ENCODE data around the gene FSTL4.
"Not testable (repeated sequence)": the region's sequence is repeated elsewhere in the genome, so short reads cannot be mapped to it uniquely, and the experiment has no call there.

Gene FSTL4

DNA sequence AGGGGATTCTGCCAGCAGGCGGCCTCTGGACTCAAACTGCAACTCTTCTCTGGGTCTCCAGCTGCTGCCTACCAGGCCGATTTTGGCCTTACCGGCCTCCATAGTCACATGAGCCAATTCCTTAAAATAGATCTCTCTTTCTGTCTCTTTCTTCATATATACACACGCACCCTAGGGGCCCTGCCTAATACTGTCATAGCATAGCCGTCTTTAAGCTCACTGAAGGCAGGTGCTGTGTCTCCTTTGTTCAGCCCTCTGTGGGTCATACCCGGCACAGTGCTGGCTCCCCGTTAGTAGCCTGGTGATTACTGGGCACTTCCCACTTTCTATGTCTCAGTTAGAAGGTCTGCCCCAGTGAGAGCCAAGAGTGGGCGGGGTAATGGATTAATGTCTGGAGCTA, 419.6 kb downstream of the FSTL4 start:
- no peak overlapping the region for H2AFZ ChIP-seq (ENCODE audit: low read length)
- no peaks in the 10 kb centered on the region for H3K79me2 ChIP-seq (ENCODE audit: insufficient read depth, low read length)
- TF ChIP-seq EZH2 (IDR thresholded peaks at IDR 0.05; ENCODE audit: borderline replicate concordance, low read length) = no peak
- TF ChIP-seq CTCF (IDR thresholded peaks at IDR 0.05; ENCODE audit: low read length) = no peak
- no peak overlapping the region for H3K9ac ChIP-seq (ENCODE audit: low read length)
- H3K4me1 ChIP-seq (ENCODE audit: insufficient read depth, low read length, severe bottlenecking) = no peaks in the 10 kb centered on the region
- no peaks in the 10 kb centered on the region for H3K9me2 ChIP-seq (ENCODE audit: low read depth, low read length)
- no peaks in the 10 kb centered on the region for H3K9me3 ChIP-seq (ENCODE audit: low read length)
- no peak overlapping the region for H3K4me3 ChIP-seq (ENCODE audit: low read depth, low read length, poor library complexity, severe bottlenecking)
- H4K20me1 ChIP-seq (ENCODE audit: insufficient read depth, low read length) = no peaks in the 10 kb centered on the region
- no peaks in the 10 kb centered on the region for H3F3A ChIP-seq (ENCODE audit: insufficient read depth, low read length)
- H3K27ac ChIP-seq (ENCODE audit: low read depth, low read length, poor library complexity, severe bottlenecking) = no peak overlapping the region
- 0 out of 2 replicates have a peak, but pooled peaks cover 4% of the 10 kb centered on the region for H3K27me3 ChIP-seq (ENCODE audit: insufficient read depth, low read length)
- H3K4me2 ChIP-seq (ENCODE audit: low read length) = no peak overlapping the region
- H3K36me3 ChIP-seq (ENCODE audit: insufficient read depth, low read length) = no peaks in the 10 kb centered on the region

- Histone ChIP-seq H3K4me1 (ENCODE audit: insufficient read depth, low read length, severe bottlenecking) (no peaks in the 10 kb centered on the region), H3K36me3 (ENCODE audit: insufficient read depth, low read length) (no peaks in the 10 kb centered on the region), H3K4me3 (ENCODE audit: low read depth, low read length, poor library complexity, severe bottlenecking) (no peak overlapping the region), H3K27me3 (ENCODE audit: insufficient read depth, low read length) (0 out of 2 replicates have a peak, but pooled peaks cover 4% of the 10 kb centered on the region), H2AFZ (ENCODE audit: low read length) (no peak overlapping the region), H3K79me2 (ENCODE audit: insufficient read depth, low read length) (no peaks in the 10 kb centered on the region), H3F3A (ENCODE audit: insufficient read depth, low read length) (no peaks in the 10 kb centered on the region), H3K4me2 (ENCODE audit: low read length) (no peak overlapping the region), H3K9me3 (ENCODE audit: low read length) (no peaks in the 10 kb centered on the region), H3K27ac (ENCODE audit: low read depth, low read length, poor library complexity, severe bottlenecking) (no peak overlapping the region), H3K9ac (ENCODE audit: low read length) (no peak overlapping the region), H3K9me2 (ENCODE audit: low read depth, low read length) (no peaks in the 10 kb centered on the region), H4K20me1 (ENCODE audit: insufficient read depth, low read length) (no peaks in the 10 kb centered on the region)
- TF ChIP-seq EZH2 (IDR thresholded peaks at IDR 0.05; ENCODE audit: borderline replicate concordance, low read length) = no peak
- TF ChIP-seq CTCF (IDR thresholded peaks at IDR 0.05; ENCODE audit: low read length) = no peak
Observed at GRCh38 chr5:133189881-133190280, 422.5 kb downstream of the FSTL4 start.

GRCh38 chr5:133179405-133179804, 432.9 kb downstream of the FSTL4 start:
- no peaks in the 10 kb centered on the region for H3K36me3 ChIP-seq (ENCODE audit: insufficient read depth, low read length)

DNA sequence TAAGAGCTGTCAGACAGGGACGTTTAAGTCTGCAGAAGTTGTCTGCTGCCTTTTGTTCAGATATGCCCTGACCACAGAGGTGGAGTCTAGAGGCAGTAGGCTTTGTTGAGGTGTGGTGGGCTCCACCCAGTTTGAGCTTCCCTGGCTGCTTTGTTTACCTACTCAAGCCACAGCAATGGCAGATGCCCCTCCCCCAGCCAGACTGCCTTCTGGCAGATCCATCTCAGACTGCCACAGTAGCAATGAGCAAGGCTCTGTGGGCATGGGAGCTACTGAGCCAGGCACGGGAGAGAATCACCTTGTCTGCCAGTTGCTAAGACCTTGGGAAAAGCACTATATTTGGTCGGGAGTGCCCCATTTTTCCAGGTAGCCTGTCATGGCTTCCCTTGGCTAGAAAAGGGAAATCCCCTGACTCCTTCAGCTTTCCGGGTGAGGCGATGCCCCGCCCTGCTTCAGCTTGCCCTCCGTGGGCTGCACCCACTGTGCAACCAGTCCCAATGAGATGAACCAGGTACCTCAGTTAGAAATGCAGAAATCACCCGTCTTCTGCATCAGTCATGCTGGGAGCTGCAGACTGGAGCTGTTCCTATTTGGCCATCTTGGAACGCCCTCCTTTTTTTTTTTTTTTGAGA, 441.5 kb downstream of the FSTL4 start:
- not testable (repeated sequence) for H3K4me2 ChIP-seq (ENCODE audit: low read length)

More at GRCh38 chr5:133179405-133179804, 432.9 kb downstream of the FSTL4 start:
- Histone ChIP-seq H3K9me3 (ENCODE audit: low read length) (no peaks in the 10 kb centered on the region), H3K9ac (ENCODE audit: low read length) (no peak overlapping the region), H3K4me2 (ENCODE audit: low read length) (no peak overlapping the region), H3K27me3 (ENCODE audit: insufficient read depth, low read length) (0 out of 2 replicates have a peak, but pooled peaks cover 2% of the 10 kb centered on the region), H3K4me3 (ENCODE audit: low read depth, low read length, poor library complexity, severe bottlenecking) (no peak overlapping the region), H3K27ac (ENCODE audit: low read depth, low read length, poor library complexity, severe bottlenecking) (no peak overlapping the region), H3K79me2 (ENCODE audit: insufficient read depth, low read length) (no peaks in the 10 kb centered on the region), H3K4me1 (ENCODE audit: insufficient read depth, low read length, severe bottlenecking) (no peaks in the 10 kb centered on the region), H2AFZ (ENCODE audit: low read length) (no peak overlapping the region), H3F3A (ENCODE audit: insufficient read depth, low read length) (no peaks in the 10 kb centered on the region), H3K9me2 (ENCODE audit: low read depth, low read length) (no peaks in the 10 kb centered on the region), H4K20me1 (ENCODE audit: insufficient read depth, low read length) (no peaks in the 10 kb centered on the region)
- no peak for TF ChIP-seq EZH2 (IDR thresholded peaks at IDR 0.05; ENCODE audit: borderline replicate concordance, low read length)
- TF ChIP-seq CTCF (IDR thresholded peaks at IDR 0.05; ENCODE audit: low read length) = no peak

More for the DNA sequence above, 441.5 kb downstream of the FSTL4 start:
- H3K9me2 ChIP-seq (ENCODE audit: low read depth, low read length); H2AFZ ChIP-seq (ENCODE audit: low read length); H3K9ac ChIP-seq (ENCODE audit: low read length); H3K27ac ChIP-seq (ENCODE audit: low read depth, low read length, poor library complexity, severe bottlenecking); H3K79me2 ChIP-seq (ENCODE audit: insufficient read depth, low read length); H3K4me3 ChIP-seq (ENCODE audit: low read depth, low read length, poor library complexity, severe bottlenecking); H3K4me1 ChIP-seq (ENCODE audit: insufficient read depth, low read length, severe bottlenecking); H3K36me3 ChIP-seq (ENCODE audit: insufficient read depth, low read length); H3K9me3 ChIP-seq (ENCODE audit: low read length); H3K27me3 ChIP-seq (ENCODE audit: insufficient read depth, low read length); H4K20me1 ChIP-seq (ENCODE audit: insufficient read depth, low read length); H3F3A ChIP-seq (ENCODE audit: insufficient read depth, low read length): not testable (repeated sequence)
